Vagina (tissue), 2 donors: ENCODE data around the gene SLC35G6. TPM values are rescaled to one million over a fixed set of nuclear protein-coding genes. Genes with fewer than 3 reads are reported as not detected.
"Not testable (repeated sequence)": the region's sequence is repeated elsewhere in the genome, so short reads cannot be mapped to it uniquely, and the experiment has no call there.

Experiments used
- DNase-seq, 2 donors: peaks; one replicate each; pipeline ENCODE4 v3.0.0-alpha.2; 2017; ENCODE audit errors: extremely low spot score in 2 of 2
- H3K27ac ChIP-seq: fragments of 200-600 bp; sonication (generic); one replicate; pipeline ENCODE4 v1.5.1; 2019
- H3K27me3 ChIP-seq: fragments of 200-600 bp; sonication (generic); one replicate; pipeline ENCODE4 v1.5.1; 2019
- H3K36me3 ChIP-seq, 2 donors: fragments of 200-600 bp; sonication (generic); one replicate each; pipeline ENCODE4 v1.5.1; 2017 to 2019
- H3K4me1 ChIP-seq: fragments of 200-600 bp; sonication (generic); one replicate; pipeline ENCODE4 v1.5.1; 2019
- H3K4me3 ChIP-seq, 2 donors: fragments of 200-600 bp; sonication (generic); 1 replicate in 1 of 2; 2 replicates in 1 of 2; pipeline ENCODE4 v1.5.1; 2016 to 2019
- H3K9me3 ChIP-seq: fragments of 200-600 bp; sonication (generic); one replicate; pipeline ENCODE4 v1.5.1; 2019
- POLR2A ChIP-seq, 2 donors: fragments of 450-650 bp; IDR thresholded peaks; one replicate each; pipeline ENCODE4 v1.6.1; 2017; ENCODE audit warnings: antibody characterized with exemption in 2 of 2, mild to moderate bottlenecking in 2 of 2, moderate library complexity in 2 of 2
- POLR2AphosphoS5 ChIP-seq, 2 donors: sonication (generic); formaldehyde crosslinking; IDR thresholded peaks; one replicate each; pipeline ENCODE4 v1.9.0; 2017; ENCODE audit warnings: antibody characterized with exemption in 2 of 2, mild to moderate bottlenecking in 2 of 2, low read depth in 1 of 2; ENCODE audit not compliant: insufficient read depth in 1 of 2
- intact Hi-C: fragments of 100-400 bp; cut with DNase I; formaldehyde crosslinking; loops from one replicate; pipeline ENCODE4 v1.15.1; 2023
- total RNA-seq: library from RNA; depleted of rRNA; stranded (reverse); fragments of >200 nt; gene quantifications from one replicate; pipeline ENCODE4 v1.2.3, GENCODE V29; 2016
- TF ChIP-seq, protein P1 (sequence below), 3 experiments: fragments of 450-650 bp in 2 of 3; fragments of 200-600 bp in 1 of 3; sonication (generic) in 1 of 3; IDR thresholded peaks; one replicate each; pipeline ENCODE4 v1.5.1; 2017 to 2019; ENCODE audit warnings: antibody characterized with exemption in 3 of 3, mild to moderate bottlenecking in 2 of 3, moderate library complexity in 2 of 3

Gene SLC35G6
- total RNA-seq, 1 donor from 2014 or later, result not detected

DNA sequence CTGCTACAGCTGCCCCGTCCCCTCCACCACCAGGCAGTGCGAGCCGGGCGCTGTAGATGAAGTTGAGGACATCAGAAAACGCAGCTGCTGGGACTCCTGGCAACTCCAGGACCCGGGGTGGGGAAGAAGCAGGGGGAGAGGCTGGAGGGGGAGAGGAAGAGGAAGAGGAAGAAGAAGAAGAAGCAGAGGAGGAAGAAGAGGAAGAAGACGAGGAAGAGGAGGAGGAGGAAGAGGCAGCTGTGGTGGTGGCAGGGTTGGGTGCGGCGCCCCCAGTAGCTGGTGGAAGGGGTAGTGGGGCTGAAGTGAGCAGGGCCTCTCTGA is 15.0 kb upstream of the SLC35G6 start:
- Histone ChIP-seq H3K27ac (peak overlapping the region; percentile 60), H3K36me3 (peaks cover 0 to 47% of the 10 kb centered on the region in 2 donors)
- TF ChIP-seq POLR2AphosphoS5 (IDR thresholded peaks at IDR 0.05; ENCODE audit: insufficient read depth in 1 of 2, low read depth in 1 of 2) (no peak), POLR2A (IDR thresholded peaks at IDR 0.05) (no peak)

DNA sequence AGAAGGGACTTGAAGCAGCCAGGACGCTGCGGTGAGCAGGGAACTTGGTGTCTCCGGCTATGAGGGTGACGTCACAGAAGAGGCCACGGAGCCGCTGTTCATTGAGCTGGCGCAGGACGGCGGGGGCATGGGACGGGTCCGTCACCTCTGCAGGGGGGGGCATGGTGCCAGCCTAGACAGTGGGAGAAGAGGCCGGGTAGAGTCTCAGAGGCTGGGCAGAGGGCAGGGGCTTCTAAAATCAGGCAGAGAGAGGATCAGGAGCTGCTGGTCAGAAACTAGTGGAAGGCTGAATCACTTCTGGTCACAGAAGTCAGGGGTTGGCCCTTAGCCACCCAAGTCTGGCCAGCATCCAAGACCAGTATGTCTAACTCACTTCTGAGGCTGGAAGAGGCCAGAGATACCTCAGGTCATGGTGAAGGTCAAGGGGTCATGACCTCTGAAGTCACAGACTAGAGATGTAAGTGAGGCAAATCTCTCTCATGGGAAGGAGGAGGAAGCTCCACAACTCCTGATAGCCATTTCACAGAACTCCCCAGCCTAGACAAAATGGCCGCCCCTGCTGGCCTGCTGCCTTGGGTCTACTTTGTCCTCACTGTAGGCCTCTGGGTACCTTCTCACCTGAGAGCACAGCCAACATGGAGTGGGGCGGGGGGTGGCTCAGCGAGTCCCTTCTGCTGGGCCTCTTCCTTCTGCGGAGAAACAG is 14.5 kb upstream of the SLC35G6 start:
- H3K4me1 ChIP-seq, result peaks cover 69% of the 10 kb centered on the region
- no peak overlapping the region for H3K4me3 ChIP-seq
- H3K27ac ChIP-seq, result peak overlapping the region; percentile 60
- intact Hi-C loops, result no loop called here
- no peaks in the 10 kb centered on the region for H3K9me3 ChIP-seq
- no peak for DNase-seq
- TF ChIP-seq POLR2AphosphoS5 (IDR thresholded peaks at IDR 0.05; ENCODE audit: insufficient read depth in 1 of 2, low read depth in 1 of 2) (peak in 1 of 2 donors; percentile 17), POLR2A (IDR thresholded peaks at IDR 0.05) (no peak)
- peaks cover 0 to 43% of the 10 kb centered on the region in 2 donors for H3K36me3 ChIP-seq
- no peaks in the 10 kb centered on the region for H3K27me3 ChIP-seq

More for the DNA sequence above, 15.0 kb upstream of the SLC35G6 start:
- Histone ChIP-seq H3K9me3 (no peaks in the 10 kb centered on the region), H3K27me3 (no peaks in the 10 kb centered on the region), H3K4me3 (no peak overlapping the region), H3K4me1 (peaks cover 69% of the 10 kb centered on the region)
- DNase-seq, result no peak
- intact Hi-C loops, result no loop called here

DNA sequence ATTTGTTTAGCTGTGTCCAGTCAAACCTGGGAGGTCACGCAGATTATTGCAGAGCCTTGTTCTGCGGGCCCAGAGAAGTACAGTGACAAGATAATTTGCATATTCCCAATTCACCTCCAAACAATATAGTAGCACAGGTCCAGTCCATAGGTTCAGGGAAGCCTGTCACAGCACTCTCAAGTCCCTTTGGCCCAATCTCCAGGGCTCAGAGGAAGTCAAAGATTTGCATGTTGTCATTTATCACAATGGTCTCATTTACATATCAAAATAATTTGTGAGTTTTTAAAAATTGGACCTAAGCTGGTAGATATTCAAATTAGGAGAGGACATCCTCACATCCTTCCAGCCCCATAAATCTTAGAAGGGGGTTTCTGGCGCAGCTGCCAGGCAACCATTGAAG is 13.7 kb upstream of the SLC35G6 start:
- no peaks in the 10 kb centered on the region for H3K27me3 ChIP-seq
- H3K27ac ChIP-seq, result peak overlapping the region; percentile 60
- no peak for DNase-seq
- intact Hi-C loops, result no loop called here
- peaks cover 0 to 36% of the 10 kb centered on the region in 2 donors for H3K36me3 ChIP-seq
- TF ChIP-seq POLR2AphosphoS5 (IDR thresholded peaks at IDR 0.05; ENCODE audit: insufficient read depth in 1 of 2, low read depth in 1 of 2), result no peak
- TF ChIP-seq, protein P1, sequence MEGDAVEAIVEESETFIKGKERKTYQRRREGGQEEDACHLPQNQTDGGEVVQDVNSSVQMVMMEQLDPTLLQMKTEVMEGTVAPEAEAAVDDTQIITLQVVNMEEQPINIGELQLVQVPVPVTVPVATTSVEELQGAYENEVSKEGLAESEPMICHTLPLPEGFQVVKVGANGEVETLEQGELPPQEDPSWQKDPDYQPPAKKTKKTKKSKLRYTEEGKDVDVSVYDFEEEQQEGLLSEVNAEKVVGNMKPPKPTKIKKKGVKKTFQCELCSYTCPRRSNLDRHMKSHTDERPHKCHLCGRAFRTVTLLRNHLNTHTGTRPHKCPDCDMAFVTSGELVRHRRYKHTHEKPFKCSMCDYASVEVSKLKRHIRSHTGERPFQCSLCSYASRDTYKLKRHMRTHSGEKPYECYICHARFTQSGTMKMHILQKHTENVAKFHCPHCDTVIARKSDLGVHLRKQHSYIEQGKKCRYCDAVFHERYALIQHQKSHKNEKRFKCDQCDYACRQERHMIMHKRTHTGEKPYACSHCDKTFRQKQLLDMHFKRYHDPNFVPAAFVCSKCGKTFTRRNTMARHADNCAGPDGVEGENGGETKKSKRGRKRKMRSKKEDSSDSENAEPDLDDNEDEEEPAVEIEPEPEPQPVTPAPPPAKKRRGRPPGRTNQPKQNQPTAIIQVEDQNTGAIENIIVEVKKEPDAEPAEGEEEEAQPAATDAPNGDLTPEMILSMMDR (IDR thresholded peaks at IDR 0.05), result no peak
- TF ChIP-seq POLR2A (IDR thresholded peaks at IDR 0.05), result no peak
- H3K4me3 ChIP-seq, result no peak overlapping the region
- peaks cover 72% of the 10 kb centered on the region for H3K4me1 ChIP-seq
- H3K9me3 ChIP-seq, result no peaks in the 10 kb centered on the region

- intact Hi-C loops, result no loop called here
- no peak for DNase-seq
- Histone ChIP-seq H3K27ac (no peak overlapping the region), H3K36me3 (peaks cover 0 to 28% of the 10 kb centered on the region in 2 donors), H3K9me3 (no peaks in the 10 kb centered on the region), H3K4me3 (no peak overlapping the region), H3K27me3 (no peaks in the 10 kb centered on the region), H3K4me1 (peaks cover 68% of the 10 kb centered on the region)
- no peak for TF ChIP-seq POLR2AphosphoS5 (IDR thresholded peaks at IDR 0.05; ENCODE audit: insufficient read depth in 1 of 2, low read depth in 1 of 2)
- TF ChIP-seq POLR2A (IDR thresholded peaks at IDR 0.05), result no peak
- TF ChIP-seq, protein P1 (IDR thresholded peaks at IDR 0.05), result no peak
These were observed 13.0 kb upstream of the SLC35G6 start for GRCh38 chr17:7468290-7468689.

DNA sequence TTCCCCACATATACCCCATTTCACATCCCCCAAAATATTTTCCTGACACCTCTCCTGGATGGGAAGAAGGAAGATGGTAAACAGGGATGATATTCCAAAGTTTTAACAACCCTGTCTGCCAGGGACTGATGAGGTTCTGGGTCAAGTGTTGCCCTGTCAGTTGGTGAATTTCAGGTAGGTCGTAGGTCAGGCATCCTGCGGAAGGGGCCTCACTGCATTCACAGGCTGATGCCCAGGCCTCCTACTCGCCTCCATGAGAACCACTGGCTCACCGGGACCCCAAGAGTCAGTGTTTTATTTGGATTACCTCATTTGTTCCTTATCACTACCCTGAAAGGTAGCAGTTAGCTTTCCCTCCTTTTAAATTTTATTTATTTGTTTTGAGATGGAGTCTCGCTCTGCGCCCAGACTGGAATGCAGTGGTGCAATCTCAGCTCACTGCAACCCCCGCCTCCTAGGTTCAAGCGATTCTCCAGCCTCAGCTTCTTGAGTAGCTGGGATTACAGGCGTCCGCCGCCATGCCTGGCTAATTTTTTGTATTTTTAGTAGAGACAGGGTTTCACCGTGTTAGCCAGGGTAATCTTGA is 12.3 kb upstream of the SLC35G6 start:
- Histone ChIP-seq H3K36me3 (peaks cover 0 to 23% of the 10 kb centered on the region in 2 donors), H3K4me1 (peaks cover 71% of the 10 kb centered on the region), H3K4me3 (no peak overlapping the region), H3K27ac (no peak overlapping the region), H3K9me3 (no peaks in the 10 kb centered on the region), H3K27me3 (no peaks in the 10 kb centered on the region)
- no peak for TF ChIP-seq POLR2A (IDR thresholded peaks at IDR 0.05)
- no peak for TF ChIP-seq POLR2AphosphoS5 (IDR thresholded peaks at IDR 0.05; ENCODE audit: insufficient read depth in 1 of 2, low read depth in 1 of 2)
- TF ChIP-seq, protein P1 (IDR thresholded peaks at IDR 0.05), result no peak
- intact Hi-C loops, result no loop called here
- DNase-seq, result no peak

GRCh38 chr17:7469843-7470242 is 11.4 kb upstream of the SLC35G6 start:
- H3K36me3 ChIP-seq, result peaks cover 0 to 23% of the 10 kb centered on the region in 2 donors
- H3K9me3 ChIP-seq, DNase-seq, H3K4me3 ChIP-seq, H3K27ac ChIP-seq, intact Hi-C loops, H3K27me3 ChIP-seq: not testable (repeated sequence)
- H3K4me1 ChIP-seq, result peaks cover 81% of the 10 kb centered on the region

- H3K27me3 ChIP-seq, H3K27ac ChIP-seq, intact Hi-C loops, DNase-seq, H3K4me3 ChIP-seq, H3K9me3 ChIP-seq: not testable (repeated sequence)
- peaks cover 86% of the 10 kb centered on the region for H3K4me1 ChIP-seq
- H3K36me3 ChIP-seq, result peaks cover 0 to 18% of the 10 kb centered on the region in 2 donors
These were observed 10.7 kb upstream of the SLC35G6 start for GRCh38 chr17:7470457-7470973.
